Body of pancreas (tissue), 4 donors: Measurements from ENCODE around the gene PDPK1.
"Not testable (repeated sequence)": the region's sequence is repeated elsewhere in the genome, so short reads cannot be mapped to it uniquely, and the experiment has no call there.

Source experiments
- POLR2A ChIP-seq, 3 donors: fragments of 450-650 bp; IDR thresholded peaks; one replicate each; pipeline ENCODE4 v1.6.1; 2016; ENCODE audit warnings: antibody characterized with exemption in 3 of 3, mild to moderate bottlenecking in 2 of 3
- TF ChIP-seq, protein P1 (sequence below), 7 experiments: fragments of 450-650 bp in 4 of 7; fragments of 200-600 bp in 3 of 7; sonication (generic) in 3 of 7; IDR thresholded peaks; one replicate each; pipeline ENCODE4 v1.5.1; 2016 to 2019; ENCODE audit warnings: antibody characterized with exemption in 7 of 7

DNA sequence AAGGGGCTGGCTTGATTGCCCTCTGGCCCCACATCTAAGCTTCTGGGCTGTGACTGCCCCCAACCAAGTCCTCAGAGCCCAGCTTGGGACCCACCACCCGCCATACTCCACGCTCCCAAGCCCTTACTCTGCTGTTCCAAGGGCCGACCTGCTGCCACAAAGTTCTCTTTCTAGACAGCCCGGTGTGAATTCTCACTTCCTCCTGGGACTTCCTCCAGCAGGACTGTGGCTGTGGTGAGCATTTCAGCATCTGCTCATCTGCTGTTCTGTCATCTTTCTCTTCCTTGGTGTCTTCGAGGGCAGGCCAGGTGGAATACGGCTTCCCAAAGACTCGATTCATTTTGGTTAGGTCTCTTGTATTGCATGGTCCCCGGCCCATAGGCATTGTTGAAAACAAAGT is 69.0 kb downstream of the PDPK1 start:
- TF ChIP-seq, protein P1, sequence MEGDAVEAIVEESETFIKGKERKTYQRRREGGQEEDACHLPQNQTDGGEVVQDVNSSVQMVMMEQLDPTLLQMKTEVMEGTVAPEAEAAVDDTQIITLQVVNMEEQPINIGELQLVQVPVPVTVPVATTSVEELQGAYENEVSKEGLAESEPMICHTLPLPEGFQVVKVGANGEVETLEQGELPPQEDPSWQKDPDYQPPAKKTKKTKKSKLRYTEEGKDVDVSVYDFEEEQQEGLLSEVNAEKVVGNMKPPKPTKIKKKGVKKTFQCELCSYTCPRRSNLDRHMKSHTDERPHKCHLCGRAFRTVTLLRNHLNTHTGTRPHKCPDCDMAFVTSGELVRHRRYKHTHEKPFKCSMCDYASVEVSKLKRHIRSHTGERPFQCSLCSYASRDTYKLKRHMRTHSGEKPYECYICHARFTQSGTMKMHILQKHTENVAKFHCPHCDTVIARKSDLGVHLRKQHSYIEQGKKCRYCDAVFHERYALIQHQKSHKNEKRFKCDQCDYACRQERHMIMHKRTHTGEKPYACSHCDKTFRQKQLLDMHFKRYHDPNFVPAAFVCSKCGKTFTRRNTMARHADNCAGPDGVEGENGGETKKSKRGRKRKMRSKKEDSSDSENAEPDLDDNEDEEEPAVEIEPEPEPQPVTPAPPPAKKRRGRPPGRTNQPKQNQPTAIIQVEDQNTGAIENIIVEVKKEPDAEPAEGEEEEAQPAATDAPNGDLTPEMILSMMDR (IDR thresholded peaks at IDR 0.05), result not testable (repeated sequence)
- TF ChIP-seq POLR2A (IDR thresholded peaks at IDR 0.05), result not testable (repeated sequence)
